Lung (tissue), 12 donors: ENCODE measurements around the gene LHB. TPM values are rescaled to one million over a fixed set of nuclear protein-coding genes. Genes with fewer than 3 reads are reported as not detected.
"Not testable (repeated sequence)": the region's sequence is repeated elsewhere in the genome, so short reads cannot be mapped to it uniquely, and the experiment has no call there.

Experiments used
- ATAC-seq: fragments of 200-7000 bp; cut with Tn5 transposase; one replicate; pipeline ENCODE4 v1.9.1; 2020; ENCODE audit warnings: moderate number of reproducible peaks; ENCODE audit not compliant: insufficient read depth, low FRiP score
- DNase-seq, 3 donors: peaks; one replicate each; pipeline ENCODE4 v3.0.0-alpha.2; 2013 to 2017
- H3K27ac ChIP-seq, 2 donors: one replicate each; pipeline ENCODE4 v1.5.1; 2013; ENCODE audit warnings: mild to moderate bottlenecking in 2 of 2, moderate library complexity in 2 of 2, control low read depth in 1 of 2, inconsistent platforms in 1 of 2, low read depth in 1 of 2, low read length in 1 of 2
- H3K27me3 ChIP-seq, 3 donors: one replicate each; pipeline ENCODE4 v1.5.1; 2013; ENCODE audit warnings: low read length in 2 of 3; ENCODE audit not compliant: control insufficient read depth in 3 of 3, insufficient read depth in 3 of 3
- H3K36me3 ChIP-seq, 4 donors: one replicate each; pipeline ENCODE4 v1.5.1; 2013; ENCODE audit warnings: low read length in 4 of 4, mild to moderate bottlenecking in 1 of 4, moderate library complexity in 1 of 4; ENCODE audit not compliant: control insufficient read depth in 4 of 4, insufficient read depth in 4 of 4
- H3K4me1 ChIP-seq, 5 donors: one replicate each; pipeline ENCODE4 v1.5.1; 2013; ENCODE audit warnings: low read length in 5 of 5, mild to moderate bottlenecking in 2 of 5, moderate library complexity in 1 of 5; ENCODE audit not compliant: control insufficient read depth in 5 of 5, insufficient read depth in 5 of 5
- H3K4me3 ChIP-seq: one replicate; pipeline ENCODE4 v1.5.1; 2013; ENCODE audit warnings: mild to moderate bottlenecking, control low read depth, moderate library complexity
- H3K9ac ChIP-seq, 2 donors: one replicate each; pipeline ENCODE4 v1.5.1; 2013; ENCODE audit warnings: low read length in 2 of 2, control low read depth in 1 of 2; ENCODE audit not compliant: insufficient read depth in 1 of 2
- H3K9me3 ChIP-seq, 4 donors: one replicate each; pipeline ENCODE4 v1.5.1; 2013; ENCODE audit warnings: low read length in 3 of 4, mild to moderate bottlenecking in 1 of 4, moderate library complexity in 1 of 4; ENCODE audit not compliant: control insufficient read depth in 4 of 4, insufficient read depth in 3 of 4
- CTCF ChIP-seq: IDR thresholded peaks from 2 replicates; pipeline ENCODE4 v1.5.1; 2012; ENCODE audit warnings: mild to moderate bottlenecking; ENCODE audit errors: control extremely low read depth, extremely low read depth
- WGBS, 2 donors: extraction: QIAGEN DNeasy Blood & Tissue Kit; methylation state at CpG; one replicate each; pipeline ENCODE4 v1.1.7; 2013; 5-methylcytosine and 5-hydroxymethylcytosine counted together
- polyA plus RNA-seq, 2 donors: library from polyadenylated mRNA; stranded (reverse); fragments of 200-250 nt; gene quantifications; one replicate each; pipeline ENCODE4 v1.2.1, GENCODE V29; 2013
- total RNA-seq, 2 donors: library from RNA; depleted of rRNA in 1 of 2; stranded (reverse); fragments of >200 nt in 1 of 2; gene quantifications; one replicate each; pipeline ENCODE4 v1.2.1, GENCODE V29; 2014 to 2021
- donor health status: control.
- donor health status: control.
- donor health status: Bipolar disorder and iron deficiency.
- donor health status: healthy.
- donor health status: DM: yes; HTN: yes; CAD: no.

Gene LHB
- total and polyA plus RNA-seq, 4 donors, result 0.32 to 0.74 (median 0.67) TPM; not detected in 1

GRCh38 chr19:49049834-49050233 is 32.9 kb upstream of the LHB start:
- not testable (repeated sequence) for H3K4me3 ChIP-seq, ATAC-seq, H3K27me3 ChIP-seq, H3K9ac ChIP-seq, H3K4me1 ChIP-seq, H3K27ac ChIP-seq, H3K9me3 ChIP-seq, H3K36me3 ChIP-seq, DNase-seq
- 74 to 79% methylated on average over 3 of the region's 4 CpGs for WGBS, 2 donors

GRCh38 chr19:49049011-49049410 is 32.1 kb upstream of the LHB start, which contains the start of gene CGB8:
TSS of gene CGB8 (minus strand) at chr19:49049111. CDS start at chr19:49048739, 372 bp downstream.
- WGBS, 2 donors, result 70 to 75% methylated on average over 8 to 10 of the region's 12 CpGs
- DNase-seq, H3K27ac ChIP-seq, H3K27me3 ChIP-seq, H3K9ac ChIP-seq, H3K4me3 ChIP-seq, H3K9me3 ChIP-seq, H3K36me3 ChIP-seq, H3K4me1 ChIP-seq, ATAC-seq: not testable (repeated sequence)

- not testable (repeated sequence) for DNase-seq, H3K9ac ChIP-seq, H3K36me3 ChIP-seq, H3K4me3 ChIP-seq, H3K4me1 ChIP-seq, H3K27me3 ChIP-seq, H3K27ac ChIP-seq, H3K9me3 ChIP-seq, ATAC-seq
- WGBS, 2 donors, result 59 to 77% methylated on average over 14 to 15 of the region's 15 CpGs
These were observed 26.7 kb upstream of the LHB start, which contains the start of gene CGB5 for GRCh38 chr19:49043548-49043947. TSS of gene CGB5 (plus strand) at chr19:49043848. CDS start at chr19:49044210, 362 bp downstream.

GRCh38 chr19:49042666-49043065 is 25.8 kb upstream of the LHB start:
- H3K9me3 ChIP-seq, ATAC-seq: not testable (repeated sequence)
- WGBS, 2 donors, result 95 to 96% methylated on average over 2 to 4 of the region's 4 CpGs

GRCh38 chr19:49042177-49042576 is 25.3 kb upstream of the LHB start:
- Histone ChIP-seq H3K4me3 (no peak overlapping the region), H3K27me3 (no peaks in the 10 kb centered on the region), H3K36me3 (no peaks in the 10 kb centered on the region), H3K9ac (no peak overlapping the region), H3K9me3 (no peaks in the 10 kb centered on the region), H3K27ac (no peak overlapping the region), H3K4me1 (no peaks in the 10 kb centered on the region)
- WGBS, 2 donors, result 78 to 88% methylated on average over 17 of the region's 17 CpGs
- TF ChIP-seq CTCF, result no peak
- ATAC-seq, result no peak
- DNase-seq, result no peak

More at GRCh38 chr19:49042666-49043065, 25.8 kb upstream of the LHB start:
- DNase-seq, H3K27me3 ChIP-seq, H3K27ac ChIP-seq, H3K36me3 ChIP-seq, H3K4me1 ChIP-seq, H3K9ac ChIP-seq, H3K4me3 ChIP-seq: not testable (repeated sequence)

GRCh38 chr19:49039736-49040135 is 22.8 kb upstream of the LHB start:
- ATAC-seq, H3K27me3 ChIP-seq, H3K9me3 ChIP-seq, DNase-seq, H3K4me1 ChIP-seq, H3K9ac ChIP-seq, H3K36me3 ChIP-seq, H3K27ac ChIP-seq, H3K4me3 ChIP-seq: not testable (repeated sequence)
- 62 to 79% methylated on average over 8 to 9 of the region's 9 CpGs for WGBS, 2 donors

GRCh38 chr19:49038557-49039276 is 21.8 kb upstream of the LHB start:
- not testable (repeated sequence) for DNase-seq, H3K4me1 ChIP-seq, ATAC-seq, H3K27ac ChIP-seq, H3K9me3 ChIP-seq, H3K27me3 ChIP-seq, H3K36me3 ChIP-seq, H3K4me3 ChIP-seq, H3K9ac ChIP-seq
- WGBS, 2 donors, result 87 to 90% methylated on average over 26 of the region's 26 CpGs
